HCT116 (cell line): ENCODE measurements around the gene MAMLD1. TPM values are rescaled to one million over a fixed set of nuclear protein-coding genes. Genes with fewer than 3 reads are reported as not detected.

ENCODE experiments used
- ATAC-seq: fragments of 200-7000 bp; cut with Tn5 transposase; 2 replicates; pipeline ENCODE4 v1.9.1; 2020; ENCODE audit warnings: mild to moderate bottlenecking, moderate library complexity
- BruUV-seq: library from RNA; stranded (reverse); fragments of 400-500 nt; replicated peaks from 2 replicates; lab custom pipeline; 2021; lab: Mats Ljungman, UMichigan
- CTCF ChIA-PET: fragments of 300-600 bp; sonication (Branson Sonifier 250); formaldehyde crosslinking; loops from one replicate; lab custom pipeline; 2021; ENCODE audit warnings: antibody characterized with exemption; lab: Charles Lee
- POLR2A ChIA-PET: fragments of 300-600, 350-600 bp; sonication (Branson Sonifier 250); formaldehyde crosslinking; loops from one replicate; lab custom pipeline; 2021; ENCODE audit warnings: antibody characterized with exemption; lab: Charles Lee
- RAD21 ChIA-PET, 2 experiments: fragments of 300-600 bp; sonication (Branson Sonifier 250); formaldehyde crosslinking; loops; one replicate each; lab custom pipeline; 2023; ENCODE audit warnings: low total read pairs in 2 of 2; ENCODE audit not compliant: uncharacterized antibody in 2 of 2, unreplicated experiment in 2 of 2, low non-redundant PET in 1 of 2; lab: Charles Lee
- DNase-seq: peaks from one replicate; pipeline ENCODE4 v3.0.0-alpha.2; 2010; ENCODE audit warnings: low read depth, low spot score
- H2AFZ ChIP-seq: fragments of 200-600 bp; shearing (Covaris generic), sonication (generic); 2 replicates; pipeline ENCODE4 v1.6.1; 2017; ENCODE audit warnings: low read depth, mixed run types, mixed read lengths, antibody characterized with exemption, low read length; ENCODE audit not compliant: poor library complexity, severe bottlenecking
- H3K27ac ChIP-seq: 2 replicates; pipeline ENCODE4 v1.5.1; 2012; ENCODE audit warnings: low read depth, low read length
- H3K27me3 ChIP-seq: fragments of 200-600 bp; sonication (generic); 2 replicates; pipeline ENCODE4 v1.6.1; 2016; ENCODE audit warnings: mixed run types, low read length, mixed read lengths; ENCODE audit not compliant: insufficient read depth
- H3K36me3 ChIP-seq, 2 experiments: fragments of 200-500 bp in 1 of 2; fragments of 200-600 bp in 1 of 2; sonication (Bioruptor generic) in 1 of 2; sonication (generic) in 1 of 2; 2 replicates each; pipeline versions ENCODE4 v1.5.1 to v1.6.1; 2014 to 2016; ENCODE audit warnings: low read length in 2 of 2, inconsistent platforms in 1 of 2, mixed read lengths in 1 of 2, mixed run types in 1 of 2; ENCODE audit not compliant: insufficient read depth in 2 of 2, control insufficient read depth in 1 of 2
- H3K4me1 ChIP-seq, 2 experiments: fragments of 200-600 bp in 1 of 2; sonication (generic) in 1 of 2; 2 replicates each; pipeline versions ENCODE4 v1.5.1 to v1.6.1; 2012 to 2017; ENCODE audit warnings: low read length in 2 of 2, inconsistent platforms in 1 of 2, mild to moderate bottlenecking in 1 of 2, mixed read lengths in 1 of 2, mixed run types in 1 of 2, moderate library complexity in 1 of 2; ENCODE audit not compliant: insufficient read depth in 2 of 2, control insufficient read depth in 1 of 2
- H3K4me2 ChIP-seq: fragments of 200-600 bp; sonication (generic); 2 replicates; pipeline ENCODE4 v1.6.1; 2017; ENCODE audit warnings: mixed run types, low read length, mixed read lengths
- H3K4me3 ChIP-seq, 2 experiments: fragments of 200-600 bp in 1 of 2; sonication (generic) in 1 of 2; replicated peaks in 1 of 2; 2 replicates each; pipeline ENCODE4 v1.5.1; 2011 to 2016; ENCODE audit warnings: low read length in 2 of 2, control low read depth in 1 of 2, low read depth in 1 of 2, mild to moderate bottlenecking in 1 of 2, mixed read lengths in 1 of 2, mixed run types in 1 of 2
- H3K79me2 ChIP-seq: fragments of 200-600 bp; sonication (generic); 2 replicates; pipeline ENCODE4 v1.6.1; 2017; ENCODE audit warnings: mild to moderate bottlenecking, mixed run types, low read length, moderate library complexity, mixed read lengths; ENCODE audit not compliant: insufficient read depth
- H3K9ac ChIP-seq: fragments of 200-600 bp; sonication (generic); 2 replicates; pipeline ENCODE4 v1.6.1; 2016; ENCODE audit warnings: low read length, mixed read lengths
- H3K9me2 ChIP-seq: fragments of 200-600 bp; sonication (generic), shearing (Covaris generic); 2 replicates; pipeline ENCODE4 v1.6.1; 2017; ENCODE audit warnings: mixed run types, mild to moderate bottlenecking, moderate library complexity; ENCODE audit not compliant: insufficient read depth
- H3K9me3 ChIP-seq, 2 experiments: fragments of 200-500 bp in 1 of 2; fragments of 200-600 bp in 1 of 2; sonication (Bioruptor generic) in 1 of 2; sonication (generic) in 1 of 2; 2 replicates each; pipeline ENCODE4 v1.6.1; 2014 to 2017; ENCODE audit warnings: low read length in 2 of 2, mixed read lengths in 2 of 2, inconsistent platforms in 1 of 2, low read depth in 1 of 2, mild to moderate bottlenecking in 1 of 2, mixed run types in 1 of 2, moderate library complexity in 1 of 2; ENCODE audit not compliant: control insufficient read depth in 1 of 2, insufficient read depth in 1 of 2
- H4K20me1 ChIP-seq: fragments of 200-600 bp; sonication (generic), shearing (Covaris generic); 2 replicates; pipeline ENCODE4 v1.6.1; 2017; ENCODE audit warnings: mixed run types, mild to moderate bottlenecking, moderate library complexity; ENCODE audit not compliant: insufficient read depth
- ATF3 ChIP-seq: IDR thresholded peaks from 2 replicates; pipeline ENCODE4 v1.6.1; 2012
- CTCF ChIP-seq, 3 experiments: fragments of 200-600 bp in 1 of 3; sonication (generic) in 1 of 3; IDR thresholded peaks in 2 of 3; conservative IDR thresholded peaks in 1 of 3; 2 replicates each; pipeline ENCODE4 v1.5.1; 2012 to 2017; ENCODE audit warnings: low read depth in 2 of 3, low read length in 2 of 3, antibody characterized with exemption in 1 of 3, borderline replicate concordance in 1 of 3, control low read depth in 1 of 3, mild to moderate bottlenecking in 1 of 3, mixed read lengths in 1 of 3, mixed run types in 1 of 3, moderate library complexity in 1 of 3; ENCODE audit not compliant: insufficient read depth in 1 of 3
- EGR1 ChIP-seq: IDR thresholded peaks from 2 replicates; pipeline ENCODE4 v1.6.1; 2012; ENCODE audit warnings: low read depth
- EZH2 ChIP-seq: fragments of 200-600 bp; sonication (generic); IDR thresholded peaks from 2 replicates; pipeline ENCODE4 v1.6.1; 2017; ENCODE audit warnings: antibody characterized with exemption, mixed run types
- EZH2phosphoT487 ChIP-seq: fragments of 200-600 bp; IDR thresholded peaks from 2 replicates; pipeline ENCODE4 v1.6.1; 2018; ENCODE audit warnings: antibody characterized with exemption, borderline replicate concordance
- MAX ChIP-seq: IDR thresholded peaks from 2 replicates; pipeline ENCODE4 v1.6.1; 2012
- POLR2A ChIP-seq: IDR thresholded peaks from 2 replicates; pipeline ENCODE4 v1.7.0; 2011; ENCODE audit warnings: borderline replicate concordance; ENCODE audit not compliant: insufficient read depth, insufficient read length; ENCODE audit errors: extremely low read depth
- RAD21 ChIP-seq: IDR thresholded peaks from 2 replicates; pipeline ENCODE4 v1.6.1; 2012; ENCODE audit warnings: low read depth, mild to moderate bottlenecking
- REST ChIP-seq: IDR thresholded peaks from 2 replicates; pipeline ENCODE4 v1.6.1; 2012; ENCODE audit warnings: low read depth
- SP1 ChIP-seq: IDR thresholded peaks from 2 replicates; pipeline ENCODE4 v1.6.1; 2012; ENCODE audit warnings: low read depth
- TCF7L2 ChIP-seq: IDR thresholded peaks from 2 replicates; pipeline ENCODE4 v1.7.0; 2011; ENCODE audit warnings: borderline replicate concordance, inconsistent platforms; ENCODE audit not compliant: insufficient read depth, insufficient read length; ENCODE audit errors: extremely low read depth
- YY1 ChIP-seq: IDR thresholded peaks from 2 replicates; pipeline ENCODE4 v1.6.1; 2011; ENCODE audit warnings: low read length, low read depth, moderate library complexity, mild to moderate bottlenecking; ENCODE audit not compliant: insufficient replicate concordance; ENCODE audit errors: extremely low read depth
- ZFX ChIP-seq: fragments of 450-650 bp; IDR thresholded peaks from 2 replicates; pipeline ENCODE4 v1.6.1; 2017
- ZNF274 ChIP-seq: fragments of 200-500 bp; sonication (Bioruptor generic); IDR thresholded peaks from 2 replicates; pipeline ENCODE4 v1.6.1; 2014; ENCODE audit warnings: mild to moderate bottlenecking, low read depth, low read length, inconsistent platforms
- intact Hi-C: fragments of 100-400 bp; cut with micrococcal nuclease; formaldehyde crosslinking; loops from 2 replicates; pipeline ENCODE4 v1.10.0; 2022
- total RNA-seq: library from RNA; stranded (reverse); gene quantifications from one replicate; pipeline ENCODE4 v1.2.1, GENCODE V29; 2021; ENCODE audit not compliant: unreplicated experiment

The MAMLD1 gene
- total RNA-seq, 1 experiment from 2014 or later, result 3.6 TPM

- Histone ChIP-seq H2AFZ (no peak overlapping the region), H3K9me2 (no peaks in the 10 kb centered on the region), H3K27me3 (no peaks in the 10 kb centered on the region), H3K36me3 (no peaks in the 10 kb centered on the region), H3K4me1 (no peaks in the 10 kb centered on the region), H3K9ac (no peak overlapping the region), H3K27ac (no peak overlapping the region), H3K9me3 (no peaks in the 10 kb centered on the region), H4K20me1 (no peaks in the 10 kb centered on the region), H3K4me3 (no peak overlapping the region), H3K4me2 (no peak overlapping the region), H3K79me2 (no peaks in the 10 kb centered on the region)
- DNase-seq (no peak), ATAC-seq (no peak)
- intact Hi-C loops, result no loop called here
- ChIA-PET RAD21 (no interaction called here), POLR2A (no interaction called here), CTCF (no interaction called here)
- no peak for TF ChIP-seq POLR2A
- no peak for TF ChIP-seq CTCF (IDR thresholded peaks at IDR 0.05 in 2 of 3, conservative IDR thresholded peaks at IDR 0.05 in 1 of 3; ENCODE audit: borderline replicate concordance in 1 of 3, insufficient read depth in 1 of 3, low read depth in 2 of 3, low read length in 2 of 3)
- no peak for TF ChIP-seq ATF3
- BruUV-seq, result no TSS peak
These were observed 154.3 kb downstream of the MAMLD1 start for GRCh38 chrX:150517303-150517910.

GRCh38 chrX:150522494-150522893 lies 159.4 kb downstream of the MAMLD1 start:
- Histone ChIP-seq H3K4me2 (no peak overlapping the region), H3K9ac (no peak overlapping the region), H3K27me3 (no peaks in the 10 kb centered on the region), H2AFZ (no peak overlapping the region), H3K36me3 (no peaks in the 10 kb centered on the region), H3K79me2 (no peaks in the 10 kb centered on the region), H3K27ac (no peak overlapping the region), H3K9me3 (no peaks in the 10 kb centered on the region), H3K9me2 (no peaks in the 10 kb centered on the region), H3K4me3 (no peak overlapping the region), H4K20me1 (no peaks in the 10 kb centered on the region), H3K4me1 (no peaks in the 10 kb centered on the region)
- ChIA-PET RAD21 (no interaction called here), CTCF (no interaction called here), POLR2A (no interaction called here)
- DNase-seq (no peak), ATAC-seq (no peak)
- intact Hi-C loops, result no loop called here
- no TSS peak for BruUV-seq
- TF ChIP-seq ATF3 (no peak), EGR1 (no peak), EZH2 (no peak), ZFX (no peak), MAX (no peak), ZNF274 (no peak), TCF7L2 (no peak), SP1 (no peak), RAD21 (no peak), REST (no peak), EZH2phosphoT487 (no peak), YY1 (no peak)
